HG03432 (cell line): ENCODE results near the gene S100A16.
"Not testable (repeated sequence)": the region's sequence is repeated elsewhere in the genome, so short reads cannot be mapped to it uniquely, and the experiment has no call there.

Experiments used
- ATAC-seq: cut with Tn5 transposase; IDR thresholded peaks from one replicate; pipeline ENCODE4 v1.9.1; 2021; ENCODE audit warnings: mild to moderate bottlenecking, moderate library complexity; ENCODE audit not compliant: unreplicated experiment

Gene S100A16

DNA sequence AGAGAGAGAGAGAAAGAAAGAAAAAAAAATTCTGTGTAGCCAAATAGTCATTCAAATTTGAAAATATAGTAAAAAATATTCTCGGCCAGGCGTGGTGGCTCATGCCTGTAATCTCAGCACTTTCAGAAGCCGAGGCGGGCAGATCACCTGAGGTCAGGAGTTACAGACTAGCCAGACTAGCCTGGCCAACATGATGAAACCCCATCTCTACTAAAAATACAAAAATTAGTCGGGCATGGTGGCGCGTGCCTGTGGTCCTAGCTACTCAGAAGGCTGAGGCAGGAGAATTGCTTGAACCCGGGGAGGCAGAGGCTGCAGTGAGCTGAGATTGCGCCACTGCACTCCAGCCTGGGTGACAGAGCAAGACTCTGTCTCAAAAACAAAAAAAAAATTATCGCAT, 24.9 kb downstream of the S100A16 start:
- not testable (repeated sequence) for ATAC-seq

GRCh38 chr1:153587314-153587713, 25.6 kb downstream of the S100A16 start:
- ATAC-seq = no peak

DNA sequence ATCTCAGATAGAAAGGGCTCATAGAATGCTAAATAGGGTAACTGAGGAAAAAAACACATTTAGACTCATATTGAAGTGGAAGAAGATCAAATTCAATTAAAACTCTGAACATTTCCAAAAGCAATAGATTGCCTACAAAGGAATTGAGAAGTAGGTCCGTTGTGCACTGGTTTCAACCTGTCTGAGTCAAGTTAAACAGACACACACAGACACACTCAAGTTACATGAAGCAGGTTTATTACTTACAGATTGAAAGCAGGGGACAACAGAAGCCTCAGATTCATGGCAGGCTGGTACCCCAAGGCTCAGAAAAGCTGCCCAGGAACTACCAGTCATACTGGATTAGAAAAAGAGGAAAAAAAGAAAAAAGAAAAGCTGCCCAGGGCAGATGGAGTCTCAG, 26.6 kb downstream of the S100A16 start:
- ATAC-seq = no peak

DNA sequence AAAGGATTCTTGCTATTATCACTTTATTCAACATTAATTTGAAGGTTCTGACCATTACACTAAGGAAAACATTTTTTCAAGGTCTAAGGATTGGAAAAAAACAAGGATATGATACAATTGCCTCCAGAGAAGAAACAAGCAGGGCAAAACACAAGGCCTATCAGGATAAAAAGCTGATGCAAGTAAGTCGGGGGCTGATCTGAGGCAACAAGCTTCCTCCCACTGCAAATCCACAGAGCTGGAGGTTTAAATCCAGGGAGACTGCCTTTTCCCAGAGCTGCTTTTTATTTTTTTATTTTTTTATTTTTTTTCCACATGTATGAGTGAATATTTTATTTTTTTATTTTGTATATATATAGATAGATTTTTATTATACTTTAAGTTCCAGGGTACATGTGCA, 27.9 kb downstream of the S100A16 start:
- no peak for ATAC-seq

DNA sequence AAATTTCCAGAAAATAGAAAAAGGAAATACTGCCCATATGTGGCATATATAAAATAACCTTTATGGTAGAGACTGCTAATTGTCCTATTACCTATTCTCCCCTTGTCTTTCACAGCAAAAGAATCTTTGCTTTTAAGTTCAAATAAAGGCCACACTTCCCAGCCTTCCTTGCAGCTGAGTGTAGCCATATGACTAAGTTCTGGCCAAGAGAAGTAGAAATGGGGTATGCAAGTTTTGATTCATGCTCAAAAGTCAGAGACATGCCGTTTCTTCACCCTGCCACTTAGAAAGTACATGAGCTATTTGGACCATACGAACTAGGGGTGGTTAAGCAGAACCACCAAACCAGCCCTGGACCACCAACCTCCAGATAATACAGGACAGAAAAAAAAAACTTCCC, 29.0 kb downstream of the S100A16 start:
- no peak for ATAC-seq

DNA sequence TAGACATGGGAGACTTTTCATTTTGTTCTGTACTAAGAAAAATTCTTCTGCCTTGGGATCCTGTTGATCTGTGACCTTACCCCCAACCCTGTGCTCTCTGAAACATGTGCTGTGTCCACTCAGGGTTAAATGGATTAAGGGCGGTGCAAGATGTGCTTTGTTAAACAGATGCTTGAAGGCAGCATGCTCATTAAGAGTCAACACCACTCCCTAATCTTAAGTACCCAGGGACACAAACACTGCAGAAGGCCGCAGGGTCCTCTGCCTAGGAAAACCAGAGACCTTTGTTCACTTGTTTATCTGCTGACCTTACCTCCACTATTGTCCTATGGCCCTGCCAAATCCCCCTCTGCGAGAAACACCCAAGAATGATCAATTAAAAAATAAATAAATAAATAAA, 29.4 kb downstream of the S100A16 start:
- ATAC-seq = not testable (repeated sequence)

- not testable (repeated sequence) for ATAC-seq
Measured at GRCh38 chr1:153582836-153583235, 30.1 kb downstream of the S100A16 start.

DNA sequence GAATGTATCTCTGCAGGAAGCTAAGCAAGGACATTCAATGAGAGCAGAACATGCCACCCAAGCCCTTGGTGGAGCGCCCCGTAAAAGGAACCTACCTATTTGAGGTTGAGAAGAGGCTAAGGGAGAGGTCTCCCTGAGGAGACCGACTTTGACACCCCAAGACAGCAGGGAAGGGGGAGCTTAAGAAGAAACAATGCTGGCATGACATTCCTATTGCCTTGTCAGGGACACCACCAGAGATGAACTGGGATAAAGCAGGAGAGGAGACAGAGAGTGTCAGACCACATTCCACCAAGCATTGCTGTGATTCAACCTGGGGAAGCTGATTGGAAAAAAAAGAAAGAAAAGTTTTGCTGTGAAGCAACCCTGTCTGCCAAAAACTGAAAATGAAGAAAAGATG, 34.0 kb downstream of the S100A16 start:
- ATAC-seq = no peak

GRCh38 chr1:153578490-153578889, 34.4 kb downstream of the S100A16 start:
- no peak for ATAC-seq

DNA sequence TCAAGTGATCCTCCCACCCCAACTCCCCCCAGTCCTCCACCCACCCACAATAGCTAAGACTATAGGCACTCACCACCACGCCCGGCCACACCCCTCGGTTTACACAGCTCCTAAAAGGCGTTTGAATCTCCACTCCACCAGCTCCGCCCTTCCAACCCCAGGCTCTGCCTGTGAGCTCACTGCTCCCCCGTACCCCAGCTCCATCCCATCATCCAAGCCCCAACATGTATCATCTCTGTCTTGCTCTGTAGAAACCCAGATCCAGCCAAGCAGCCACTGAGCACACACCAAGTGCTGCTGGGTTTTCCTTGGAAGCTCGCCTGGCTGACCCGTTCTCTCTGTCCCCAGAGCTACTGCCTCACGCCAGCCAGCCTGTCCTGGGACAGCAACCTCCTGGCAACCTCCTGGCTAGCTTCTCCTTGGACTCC, 35.3 kb downstream of the S100A16 start:
- no peak for ATAC-seq

DNA sequence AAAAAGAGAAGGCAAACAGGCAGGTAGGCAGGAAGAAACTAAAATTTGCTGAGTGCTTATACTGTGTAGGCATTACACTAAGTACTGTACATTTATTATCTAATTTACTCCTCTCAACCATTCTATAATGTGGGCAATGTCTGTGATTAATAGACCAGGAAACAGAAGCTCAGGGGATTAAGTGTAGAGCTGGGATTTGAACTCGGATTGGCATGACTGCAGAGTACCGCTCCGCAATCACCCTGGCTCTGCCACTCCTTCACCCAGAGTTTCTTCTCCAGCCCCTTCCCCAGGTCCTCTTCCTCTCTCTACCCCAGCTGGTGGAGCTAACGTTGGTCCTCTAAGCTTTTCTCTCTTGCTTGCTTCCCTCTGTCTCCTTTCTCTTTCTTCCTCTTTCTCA, 35.8 kb downstream of the S100A16 start:
- ATAC-seq = no peak

DNA sequence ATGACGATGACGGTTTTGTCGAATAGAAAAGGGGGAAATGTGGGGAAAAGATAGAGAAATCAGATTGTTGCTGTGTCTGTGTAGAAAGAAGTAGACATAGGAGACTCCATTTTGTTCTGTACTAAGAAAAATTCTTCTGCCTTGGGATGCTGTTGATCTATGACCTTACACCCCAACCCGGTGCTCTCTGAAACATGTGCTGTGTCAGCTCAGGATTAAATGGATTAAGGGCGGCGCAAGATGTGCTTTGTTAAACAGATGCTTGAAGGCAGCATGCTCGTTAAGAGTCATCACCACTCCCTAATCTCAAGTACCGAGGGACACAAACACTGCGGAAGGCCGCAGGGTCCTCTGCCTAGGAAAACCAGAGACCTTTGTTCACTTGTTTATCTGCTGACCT, 37.4 kb downstream of the S100A16 start:
- ATAC-seq = not testable (repeated sequence)

- not testable (repeated sequence) for ATAC-seq
Measured at GRCh38 chr1:153575081-153575491, 37.9 kb downstream of the S100A16 start.

- no peak for ATAC-seq
Measured at GRCh38 chr1:153573351-153573750, 39.6 kb downstream of the S100A16 start.

GRCh38 chr1:153572569-153573015, 40.3 kb downstream of the S100A16 start:
- ATAC-seq = peak; percentile 77

DNA sequence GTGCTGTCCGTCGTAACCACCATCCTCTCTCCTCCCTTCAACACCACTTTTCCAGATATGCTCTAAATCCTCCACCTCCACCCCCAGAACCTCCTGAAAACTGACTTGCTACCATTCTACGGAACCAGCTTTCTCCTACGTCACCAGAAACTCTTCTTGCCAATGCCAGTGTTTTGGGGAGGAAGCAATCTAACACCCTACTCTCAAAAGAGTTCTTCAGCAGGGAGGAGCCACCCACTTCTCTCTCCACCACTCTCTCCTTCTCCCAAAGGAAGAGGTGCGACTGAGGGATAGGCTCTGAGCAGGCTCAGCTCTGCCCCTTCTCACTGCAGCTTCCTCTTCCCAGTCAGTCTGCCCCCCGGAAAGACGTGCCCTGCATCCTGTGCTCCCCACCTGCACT, 41.2 kb downstream of the S100A16 start:
- no peak for ATAC-seq

GRCh38 chr1:153570874-153571273, 42.1 kb downstream of the S100A16 start:
- no peak for ATAC-seq

- ATAC-seq = no peak
Measured at GRCh38 chr1:153569465-153569864, 43.5 kb downstream of the S100A16 start.

GRCh38 chr1:153568367-153569099, 44.4 kb downstream of the S100A16 start:
- no peak for ATAC-seq

- ATAC-seq = no peak
Measured at GRCh38 chr1:153567621-153568366, 45.1 kb downstream of the S100A16 start.

DNA sequence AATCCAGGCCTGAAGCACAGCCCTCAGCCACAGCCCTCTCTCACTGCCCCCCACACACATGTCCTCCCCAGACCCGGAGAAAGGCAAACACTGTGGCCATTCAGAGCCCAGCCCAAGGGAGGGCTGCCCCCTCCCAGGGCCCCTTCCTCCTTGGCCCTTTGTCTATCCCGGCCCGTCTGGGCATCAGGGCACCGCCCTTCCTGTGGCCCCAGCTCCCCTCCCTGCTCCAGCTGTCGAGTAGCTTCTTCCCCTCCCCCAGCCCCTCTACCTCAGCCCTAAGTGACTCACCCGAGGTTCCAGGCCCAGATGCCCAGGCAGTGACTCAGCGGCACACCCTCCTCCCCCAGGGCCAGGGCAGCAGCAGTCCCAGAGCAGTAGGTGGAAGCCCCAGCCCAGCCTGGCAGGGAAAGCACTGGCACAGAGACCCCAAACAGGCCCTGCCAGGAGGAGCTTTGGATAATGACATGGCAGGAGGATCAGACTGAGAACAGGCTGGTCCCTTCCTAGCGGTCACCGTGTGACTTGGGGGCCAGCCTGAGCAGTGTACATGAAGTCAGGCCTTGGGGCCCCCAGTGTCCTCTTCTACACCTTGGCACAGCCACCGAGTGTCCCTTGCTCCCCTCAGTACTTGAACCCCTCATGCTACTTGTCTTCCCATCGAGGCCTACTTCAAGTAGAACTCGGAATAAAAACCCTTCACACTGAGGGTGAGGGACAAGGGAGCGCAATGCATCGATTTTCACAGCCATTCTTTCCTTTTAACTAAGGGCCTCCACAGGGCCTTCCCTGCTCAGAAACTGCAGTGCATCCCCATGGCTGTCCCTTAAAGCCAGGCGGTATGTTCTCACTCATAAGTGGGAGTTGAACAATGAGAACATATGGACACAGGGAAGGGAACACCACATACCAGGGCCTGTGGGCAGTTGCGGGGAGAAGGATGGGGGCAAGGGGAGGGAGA, 46.2 kb downstream of the S100A16 start:
- ATAC-seq = peak; percentile 66
